Occipital lobe (tissue), 2 donors: Measurements from ENCODE around the gene ERC1. TPM values are rescaled to one million over a fixed set of nuclear protein-coding genes. Genes with fewer than 3 reads are reported as not detected.

Source experiments
- DNase-seq: peaks from one replicate; lab custom pipeline; 2025; lab: John Stamatoyannopoulos, UW
- total RNA-seq: library from RNA; depleted of rRNA; stranded (reverse); fragments of >200 nt; gene quantifications from one replicate; pipeline ENCODE4 v1.2.3, GENCODE V29; 2014

The ERC1 gene
- total RNA-seq, 1 donor from 2014 or later: 119 TPM

DNA sequence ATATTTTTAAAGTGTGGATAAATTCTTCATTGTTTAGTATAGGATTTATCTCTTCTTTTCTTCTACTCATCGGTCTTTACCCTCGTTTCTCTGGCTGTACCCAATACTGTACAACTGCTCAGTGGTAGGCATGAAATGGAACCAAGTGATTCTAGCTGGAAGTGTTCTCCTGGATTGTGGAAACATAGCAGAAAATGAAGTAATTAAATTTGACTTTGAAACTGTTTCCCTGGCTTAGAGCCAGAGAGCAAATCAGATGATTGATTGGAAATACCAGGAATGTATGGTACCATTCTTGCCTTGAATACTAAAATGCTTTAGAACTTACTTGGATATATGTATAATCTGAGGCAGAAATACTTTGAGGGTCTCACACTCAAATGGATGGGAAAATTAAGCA lies 292.3 kb downstream of the ERC1 start:
- DNase-seq: no peak

DNA sequence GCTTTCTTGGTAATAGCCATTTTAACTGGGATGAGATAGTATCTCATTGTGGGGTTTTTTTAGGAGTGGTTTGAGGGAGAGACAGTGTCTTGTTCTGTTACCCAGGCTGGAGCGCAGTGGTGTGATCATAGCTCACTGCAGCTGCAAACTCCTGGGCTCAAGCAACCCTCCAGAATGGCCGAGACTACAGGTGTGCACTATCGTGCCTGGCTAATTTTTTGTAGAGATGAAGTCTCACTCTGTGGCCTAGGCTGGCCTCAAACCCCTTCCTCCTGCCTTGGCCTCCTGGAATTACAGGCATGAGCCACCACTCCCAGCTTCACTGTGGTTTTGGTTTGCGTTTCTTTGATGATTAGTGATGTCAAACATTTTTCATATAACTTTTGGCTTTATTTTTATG lies 293.6 kb downstream of the ERC1 start:
- DNase-seq: no peak

DNA sequence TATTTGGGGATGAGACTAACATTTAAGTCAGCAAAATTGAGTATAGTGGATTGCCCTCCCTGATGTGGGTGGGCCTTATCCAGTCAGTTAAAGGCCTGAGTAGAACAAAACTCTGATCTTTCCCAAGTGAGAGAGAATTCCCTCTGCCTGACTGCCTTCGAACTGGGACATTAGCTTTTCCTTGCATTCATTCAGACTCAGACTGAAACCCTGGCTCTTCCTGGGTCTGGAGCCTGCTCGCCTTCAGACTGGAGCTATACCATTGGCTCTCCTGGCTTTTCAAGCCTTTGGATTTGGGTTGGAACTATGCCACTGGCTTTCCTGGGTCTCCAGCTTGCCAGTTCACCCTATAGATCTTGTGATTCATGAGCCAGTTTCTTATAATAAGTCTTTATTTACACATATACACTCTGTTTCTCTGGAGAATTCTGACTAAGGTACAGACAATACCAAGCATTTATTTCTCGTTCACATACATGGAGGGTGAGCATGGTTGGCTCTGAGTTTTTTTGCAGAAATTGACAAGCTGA lies 296.5 kb downstream of the ERC1 start:
- no peak for DNase-seq

- no peak for DNase-seq
Measured at GRCh38 chr12:1288333-1288732, 297.3 kb downstream of the ERC1 start.

GRCh38 chr12:1289371-1290155 lies 298.5 kb downstream of the ERC1 start:
- no peak for DNase-seq

DNA sequence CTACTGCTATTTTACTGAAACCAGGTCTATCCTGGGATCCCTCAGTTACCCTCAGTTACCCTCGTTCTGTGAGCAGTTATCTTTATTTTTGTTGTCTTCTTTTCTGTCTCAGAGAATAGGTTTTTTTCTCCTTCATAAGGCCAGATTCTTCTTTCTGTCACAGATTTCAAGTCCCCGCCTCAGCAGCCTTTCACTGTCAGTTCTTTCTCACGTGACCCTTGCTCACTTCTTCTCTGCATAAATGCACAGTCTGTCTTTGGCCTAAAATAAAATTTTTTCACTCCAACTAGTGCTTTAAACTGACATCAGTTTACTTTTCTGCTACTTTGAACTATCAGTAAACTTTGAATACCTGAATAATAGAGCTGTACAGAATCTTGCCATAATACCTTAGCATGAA lies 299.7 kb downstream of the ERC1 start:
- no peak for DNase-seq

DNA sequence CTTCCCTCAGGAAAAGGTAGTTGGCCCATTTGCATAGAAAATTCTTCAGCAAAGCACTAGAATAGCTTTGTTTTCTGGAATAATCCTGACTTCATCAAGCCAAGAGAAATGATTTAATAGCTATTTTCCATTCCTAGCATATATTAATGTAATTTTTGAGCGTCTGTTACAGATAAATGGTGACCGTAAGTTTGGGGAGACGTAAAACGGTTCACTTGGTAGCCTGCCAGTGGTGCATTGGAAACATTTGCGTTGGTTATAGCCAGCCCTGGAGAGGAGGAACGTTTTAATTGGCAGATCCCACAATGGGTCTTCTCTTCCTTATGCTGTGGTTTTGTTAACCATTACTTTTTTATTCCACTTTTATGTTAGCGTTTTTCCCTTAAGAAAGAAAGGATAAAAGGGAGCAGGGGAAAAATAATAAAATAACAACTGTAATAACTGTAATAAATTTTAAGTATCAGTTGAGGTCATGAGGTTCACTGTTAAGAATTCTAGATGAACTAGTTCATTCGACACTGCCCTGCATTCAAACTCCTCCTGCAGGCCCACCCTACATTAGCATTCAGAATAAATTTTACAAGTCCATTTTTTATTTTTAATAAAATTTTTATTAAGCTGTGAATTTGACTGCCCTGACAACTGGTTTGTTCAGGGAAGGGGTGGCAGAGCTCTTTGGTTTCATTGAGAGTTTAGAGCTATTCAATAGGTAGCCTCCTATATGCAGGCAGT lies 300.7 kb downstream of the ERC1 start:
- no peak for DNase-seq

DNA sequence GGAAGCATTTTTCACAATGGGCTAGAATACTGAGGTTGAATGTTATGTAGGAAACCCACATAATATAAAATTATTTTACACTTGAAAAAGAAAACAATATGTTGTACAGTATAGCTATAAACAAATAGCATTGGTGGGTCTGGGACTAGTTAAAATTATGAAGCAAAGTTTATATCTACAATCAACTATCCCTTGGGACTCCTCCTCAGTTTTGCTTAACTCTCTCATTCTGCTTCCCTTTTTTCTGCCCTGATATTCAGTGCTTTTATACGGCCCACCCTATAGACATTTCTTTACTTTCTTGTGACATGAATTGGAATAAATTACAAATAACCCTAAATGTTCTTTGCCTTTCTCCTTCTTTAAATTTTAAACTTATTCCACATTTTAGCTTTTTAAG lies 302.9 kb downstream of the ERC1 start:
- no peak for DNase-seq

- no peak for DNase-seq
Measured at GRCh38 chr12:1297206-1297605, 306.2 kb downstream of the ERC1 start.

GRCh38 chr12:1297639-1298175 lies 306.7 kb downstream of the ERC1 start:
- no peak for DNase-seq

- no peak for DNase-seq
Measured at GRCh38 chr12:1300460-1300859, 309.4 kb downstream of the ERC1 start.

- no peak for DNase-seq
Measured at GRCh38 chr12:1302201-1302870, 311.3 kb downstream of the ERC1 start.

DNA sequence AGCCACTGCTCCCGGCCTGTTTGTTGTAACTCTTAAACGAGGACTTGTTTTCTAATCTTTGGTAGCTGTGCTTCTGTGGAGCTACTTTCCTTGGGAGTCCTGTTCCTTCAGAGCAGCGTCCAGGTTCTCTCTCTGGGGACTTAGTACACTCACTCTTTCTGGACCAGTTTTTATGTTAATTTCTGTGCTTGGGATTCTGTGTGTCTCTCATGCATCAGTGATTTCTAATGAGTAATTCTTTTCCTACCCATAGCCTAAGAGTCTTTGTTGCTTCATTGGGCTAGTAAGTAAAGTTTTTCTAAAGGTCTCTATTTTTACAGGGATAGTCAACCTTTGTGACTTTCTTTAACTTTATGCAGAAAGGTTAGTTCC lies 314.0 kb downstream of the ERC1 start:
- DNase-seq: no peak

GRCh38 chr12:1305791-1306500 lies 314.9 kb downstream of the ERC1 start:
- DNase-seq: no peak

DNA sequence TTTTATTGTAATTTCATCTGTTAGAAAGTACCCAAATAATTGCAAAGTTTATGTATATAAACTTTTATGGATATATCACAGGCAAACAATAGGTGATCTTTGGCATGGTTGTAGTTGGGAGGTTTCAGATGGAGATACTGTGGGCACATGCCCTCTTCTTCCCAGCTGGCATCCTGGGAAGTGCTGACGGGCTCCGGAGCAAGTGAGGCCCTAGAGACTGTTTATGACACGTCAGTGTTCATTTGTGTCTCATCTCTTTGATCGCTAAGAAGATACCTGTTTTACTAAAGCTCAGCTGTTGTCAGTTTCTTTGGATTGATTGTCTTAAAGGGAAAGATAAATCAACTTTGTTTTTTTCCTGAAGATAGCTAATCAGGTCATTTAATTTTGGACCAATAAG lies 315.8 kb downstream of the ERC1 start:
- no peak for DNase-seq

DNA sequence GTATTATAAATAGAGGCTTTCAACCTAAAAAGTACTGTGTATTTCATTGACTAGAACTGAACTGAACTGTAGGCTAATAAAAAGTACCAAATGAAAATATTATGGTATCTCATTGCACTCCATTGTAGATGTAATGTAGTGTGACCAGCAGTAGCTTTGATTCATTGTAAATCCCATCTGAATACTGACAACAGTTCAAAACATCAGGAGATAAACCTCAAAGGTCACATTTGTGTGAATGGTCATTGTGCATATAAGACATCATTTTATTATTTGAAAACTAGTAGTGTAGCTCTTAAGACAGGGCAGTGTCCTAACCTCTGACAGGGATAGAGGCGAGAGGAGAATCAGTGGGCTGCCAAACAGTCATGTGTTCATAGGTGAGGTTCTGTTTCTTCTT lies 316.8 kb downstream of the ERC1 start:
- no peak for DNase-seq

- DNase-seq: no peak
Measured at GRCh38 chr12:1309613-1310012, 318.6 kb downstream of the ERC1 start.

- no peak for DNase-seq
Measured at GRCh38 chr12:1310653-1311052, 319.6 kb downstream of the ERC1 start.

DNA sequence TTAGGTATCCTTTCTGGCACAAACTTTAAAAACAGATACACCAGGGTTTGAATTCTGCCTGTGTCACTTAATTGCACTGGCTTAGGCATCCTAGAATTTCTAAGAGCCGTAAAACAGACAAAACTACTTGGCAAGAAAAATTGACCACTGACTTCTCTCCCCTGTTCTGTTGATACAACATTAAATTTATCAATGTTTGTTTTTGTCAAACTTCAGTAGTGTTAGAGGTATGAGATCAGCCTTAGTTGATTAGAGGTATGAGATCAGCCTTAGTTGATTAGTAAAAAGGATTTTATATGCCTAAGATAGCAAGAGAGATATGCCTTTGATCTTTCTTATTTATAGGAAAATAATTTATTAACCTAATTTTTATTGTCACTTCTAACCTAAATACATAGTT lies 320.1 kb downstream of the ERC1 start:
- DNase-seq: no peak

DNA sequence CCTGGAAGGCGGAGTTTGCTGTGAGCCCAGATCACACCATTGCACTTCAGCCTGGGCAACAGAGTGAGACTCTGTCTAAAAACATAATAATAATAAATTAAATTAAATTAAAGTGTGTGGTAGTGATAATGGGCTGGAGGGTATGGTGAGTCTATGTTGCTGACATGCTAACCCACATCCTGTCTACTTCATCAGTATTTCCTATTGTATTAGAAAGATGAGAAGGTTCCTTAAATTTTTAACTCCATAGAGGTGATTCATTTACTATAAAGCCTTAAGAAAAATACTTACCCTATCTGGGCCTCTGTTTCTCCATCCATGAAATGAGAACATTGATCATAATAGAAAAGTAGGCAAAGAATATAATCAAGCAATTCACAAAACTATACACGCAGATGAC lies 322.9 kb downstream of the ERC1 start:
- no peak for DNase-seq

DNA sequence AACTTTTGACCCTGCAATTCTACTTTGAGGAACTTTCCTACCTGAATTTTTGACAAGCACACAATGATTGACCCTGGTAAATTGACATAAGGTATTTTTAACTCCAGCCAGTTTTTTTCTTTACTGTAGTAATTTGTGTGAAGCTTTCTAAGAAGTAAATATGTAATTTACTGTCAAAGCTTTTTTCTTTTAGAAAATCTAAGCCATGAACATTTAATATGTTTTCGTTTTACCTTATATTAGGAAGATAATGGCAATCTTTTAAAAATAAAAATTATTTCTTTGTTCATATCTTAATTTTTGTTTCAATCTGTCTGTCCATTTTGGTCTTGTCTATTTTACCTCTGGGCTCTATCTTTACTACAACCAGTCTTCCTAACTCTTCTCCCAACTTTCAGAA lies 323.5 kb downstream of the ERC1 start:
- no peak for DNase-seq
